HepG2 (cell line): ENCODE data around the gene DSTN. TPM values are rescaled to one million over a fixed set of nuclear protein-coding genes. Genes with fewer than 3 reads are reported as not detected.

Source experiments
- BCL6 ChIP-seq: IDR thresholded peaks from 2 replicates; pipeline ENCODE4 v1.6.1; 2016; ENCODE audit warnings: missing genetic modification reagents, missing compliant biosample characterization
- EP300 ChIP-seq, 3 experiments: sonication (generic) in 1 of 3; formaldehyde crosslinking in 1 of 3; IDR thresholded peaks; 2 replicates each; pipeline versions ENCODE4 v1.5.1 to v1.6.1; 2011 to 2020; ENCODE audit warnings: low read depth in 2 of 3, low read length in 2 of 3, borderline replicate concordance in 1 of 3, improper control_type of control experiment in 1 of 3, mild to moderate bottlenecking in 1 of 3, missing genetic modification reagents in 1 of 3, moderate library complexity in 1 of 3
- ETV5 ChIP-seq: IDR thresholded peaks from 2 replicates; pipeline ENCODE4 v1.6.1; 2018; ENCODE audit warnings: missing biosample characterization, missing genetic modification reagents, inconsistent platforms, borderline replicate concordance
- FOXA3 ChIP-seq: IDR thresholded peaks from 2 replicates; pipeline ENCODE4 v1.6.1; 2016; ENCODE audit warnings: missing genetic modification reagents, missing compliant biosample characterization
- MAFF ChIP-seq: IDR thresholded peaks from 2 replicates; pipeline ENCODE4 v1.6.1; 2011; ENCODE audit warnings: low read depth, low read length, improper control_type of control experiment
- NBN ChIP-seq: fragments of 450-650 bp; conservative IDR thresholded peaks from 2 replicates; pipeline ENCODE4 v1.6.1; 2017
- POLR2G ChIP-seq: fragments of 200-400 bp; formaldehyde crosslinking; IDR thresholded peaks from 2 replicates; pipeline ENCODE4 v1.6.1; 2018; ENCODE audit warnings: mild to moderate bottlenecking, low read depth, low read length, moderate library complexity
- RFXAP ChIP-seq: sonication (generic); formaldehyde crosslinking; IDR thresholded peaks from 2 replicates; pipeline ENCODE4 v1.4.0; 2020; ENCODE audit warnings: missing genetic modification reagents, borderline replicate concordance
- ZBTB10 ChIP-seq: sonication (generic); formaldehyde crosslinking; IDR thresholded peaks from 2 replicates; pipeline ENCODE4 v1.4.0; 2020; ENCODE audit warnings: missing genetic modification reagents, borderline replicate concordance
- ZNF496 ChIP-seq: sonication (generic); formaldehyde crosslinking; IDR thresholded peaks from 2 replicates; pipeline ENCODE4 v1.8.1; 2023; ENCODE audit warnings: mild to moderate bottlenecking, moderate library complexity, missing genetic modification reagents; ENCODE audit not compliant: insufficient replicate concordance
- polyA plus RNA-seq, 8 experiments: library from polyadenylated mRNA; depleted of rRNA in 3 of 8; stranded (reverse) in 7 of 8; unstranded in 1 of 8; fragments of >200 nt; fragmentation: Illumina TruSeq in 4 of 8; extraction: Trizol in 4 of 8; gene quantifications; 2 replicates each; pipeline versions ENCODE4 v1.2.1 to v1.2.3, GENCODE V29; 2011 to 2016; ENCODE audit warnings: low read depth in 4 of 8, missing spikeins in 1 of 8, mixed read lengths in 1 of 8; ENCODE audit not compliant: insufficient read depth in 1 of 8
- total RNA-seq, 5 experiments: library from RNA; depleted of rRNA; stranded (reverse); fragments of >200 nt; fragmentation: Illumina TruSeq; extraction: Trizol; gene quantifications; 2 replicates each; pipeline ENCODE4 v1.2.3, GENCODE V29; 2016; ENCODE audit warnings: low read depth in 1 of 5
- TF ChIP-seq, protein P1 (sequence below): IDR thresholded peaks from 2 replicates; pipeline ENCODE4 v1.6.1; 2016; ENCODE audit warnings: missing compliant biosample characterization, missing genetic modification reagents, borderline replicate concordance
- TF ChIP-seq, protein P2 (sequence below): sonication (generic); formaldehyde crosslinking; IDR thresholded peaks from 2 replicates; pipeline ENCODE4 v1.4.0; 2020; ENCODE audit warnings: missing genetic modification reagents, borderline replicate concordance
- TF ChIP-seq, protein P3 (sequence below): sonication (generic); formaldehyde crosslinking; IDR thresholded peaks from 2 replicates; pipeline ENCODE4 v1.9.0; 2021; ENCODE audit warnings: missing genetic modification reagents, borderline replicate concordance

DSTN gene
- total and polyA plus RNA-seq, 2 of the 13 experiments (the other 11 are each of a cell fraction or from before 2014, with no cell fraction given) = 27.6 to 106 TPM

DNA sequence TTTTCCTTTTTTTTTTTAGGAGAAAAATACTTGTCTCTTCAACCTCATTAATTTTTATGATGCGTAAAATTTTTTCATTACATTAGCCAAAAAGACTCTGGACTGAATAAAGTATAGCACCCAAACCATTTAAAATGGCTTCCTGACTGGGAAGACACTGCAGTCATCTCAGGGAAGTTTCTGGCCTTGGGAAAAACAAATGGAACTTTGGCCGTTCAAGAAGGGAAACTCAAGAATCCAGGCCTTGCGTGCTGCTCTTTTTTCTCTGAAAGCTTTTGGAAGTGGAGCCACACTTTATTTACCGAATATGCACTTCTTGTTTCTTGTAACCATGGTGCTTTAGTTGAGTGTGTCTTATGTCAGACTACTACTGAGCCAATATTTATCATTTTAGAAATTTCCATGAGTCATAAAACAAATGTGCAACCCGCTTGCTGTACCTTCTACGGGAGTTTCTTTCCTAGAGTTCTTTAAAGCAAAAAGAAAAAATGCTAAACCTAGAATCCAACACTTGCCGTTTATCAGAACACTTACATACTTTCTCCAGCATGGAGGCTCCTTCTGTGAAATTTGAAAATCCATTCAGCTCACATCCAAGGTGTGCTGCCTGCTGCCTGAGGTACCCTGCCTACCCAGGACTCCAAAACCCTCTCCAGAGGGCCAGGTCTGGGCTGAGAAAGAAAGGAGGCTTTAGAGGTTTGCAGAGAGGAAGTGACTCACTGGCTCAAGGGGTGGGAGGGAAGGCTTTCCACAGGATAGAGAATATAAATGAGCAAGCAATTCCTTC lies 11.5 kb upstream of the DSTN start (continued):
- TF ChIP-seq ZNF496 (CRISPR knock-in tag) = no peak
- no peak for TF ChIP-seq ZBTB10
- peak in 1 of 2 experiments; percentile 69; a peak in 2 of 4 replicates for TF ChIP-seq EP300 (IDR thresholded peaks at IDR 0.05; ENCODE audit: low read depth in 2 of 2, low read length in 2 of 2)
- no peak for TF ChIP-seq EP300 (CRISPR knock-in tag; IDR thresholded peaks at IDR 0.05; ENCODE audit: borderline replicate concordance)
- TF ChIP-seq, protein P1, sequence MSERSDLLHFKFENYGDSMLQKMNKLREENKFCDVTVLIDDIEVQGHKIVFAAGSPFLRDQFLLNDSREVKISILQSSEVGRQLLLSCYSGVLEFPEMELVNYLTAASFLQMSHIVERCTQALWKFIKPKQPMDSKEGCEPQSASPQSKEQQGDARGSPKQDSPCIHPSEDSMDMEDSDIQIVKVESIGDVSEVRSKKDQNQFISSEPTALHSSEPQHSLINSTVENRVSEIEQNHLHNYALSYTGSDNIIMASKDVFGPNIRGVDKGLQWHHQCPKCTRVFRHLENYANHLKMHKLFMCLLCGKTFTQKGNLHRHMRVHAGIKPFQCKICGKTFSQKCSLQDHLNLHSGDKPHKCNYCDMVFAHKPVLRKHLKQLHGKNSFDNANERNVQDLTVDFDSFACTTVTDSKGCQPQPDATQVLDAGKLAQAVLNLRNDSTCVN = 0 out of 2 replicates have a peak, but pooled peaks have one; percentile 64
- peak; percentile 48 for TF ChIP-seq FOXA3 (CRISPR knock-in tag)
- TF ChIP-seq MAFF = peak; percentile 62
- no peak for TF ChIP-seq NBN
- TF ChIP-seq, protein P2, sequence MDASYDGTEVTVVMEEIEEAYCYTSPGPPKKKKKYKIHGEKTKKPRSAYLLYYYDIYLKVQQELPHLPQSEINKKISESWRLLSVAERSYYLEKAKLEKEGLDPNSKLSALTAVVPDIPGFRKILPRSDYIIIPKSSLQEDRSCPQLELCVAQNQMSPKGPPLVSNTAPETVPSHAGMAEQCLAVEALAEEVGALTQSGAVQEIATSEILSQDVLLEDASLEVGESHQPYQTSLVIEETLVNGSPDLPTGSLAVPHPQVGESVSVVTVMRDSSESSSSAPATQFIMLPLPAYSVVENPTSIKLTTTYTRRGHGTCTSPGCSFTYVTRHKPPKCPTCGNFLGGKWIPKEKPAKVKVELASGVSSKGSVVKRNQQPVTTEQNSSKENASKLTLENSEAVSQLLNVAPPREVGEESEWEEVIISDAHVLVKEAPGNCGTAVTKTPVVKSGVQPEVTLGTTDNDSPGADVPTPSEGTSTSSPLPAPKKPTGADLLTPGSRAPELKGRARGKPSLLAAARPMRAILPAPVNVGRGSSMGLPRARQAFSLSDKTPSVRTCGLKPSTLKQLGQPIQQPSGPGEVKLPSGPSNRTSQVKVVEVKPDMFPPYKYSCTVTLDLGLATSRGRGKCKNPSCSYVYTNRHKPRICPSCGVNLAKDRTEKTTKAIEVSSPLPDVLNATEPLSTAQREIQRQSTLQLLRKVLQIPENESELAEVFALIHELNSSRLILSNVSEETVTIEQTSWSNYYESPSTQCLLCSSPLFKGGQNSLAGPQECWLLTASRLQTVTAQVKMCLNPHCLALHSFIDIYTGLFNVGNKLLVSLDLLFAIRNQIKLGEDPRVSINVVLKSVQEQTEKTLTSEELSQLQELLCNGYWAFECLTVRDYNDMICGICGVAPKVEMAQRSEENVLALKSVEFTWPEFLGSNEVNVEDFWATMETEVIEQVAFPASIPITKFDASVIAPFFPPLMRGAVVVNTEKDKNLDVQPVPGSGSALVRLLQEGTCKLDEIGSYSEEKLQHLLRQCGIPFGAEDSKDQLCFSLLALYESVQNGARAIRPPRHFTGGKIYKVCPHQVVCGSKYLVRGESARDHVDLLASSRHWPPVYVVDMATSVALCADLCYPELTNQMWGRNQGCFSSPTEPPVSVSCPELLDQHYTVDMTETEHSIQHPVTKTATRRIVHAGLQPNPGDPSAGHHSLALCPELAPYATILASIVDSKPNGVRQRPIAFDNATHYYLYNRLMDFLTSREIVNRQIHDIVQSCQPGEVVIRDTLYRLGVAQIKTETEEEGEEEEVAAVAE = 0 out of 2 replicates have a peak, but pooled peaks have one; percentile 35
- TF ChIP-seq ETV5 (CRISPR knock-in tag) = peak; percentile 93
- TF ChIP-seq, protein P3, sequence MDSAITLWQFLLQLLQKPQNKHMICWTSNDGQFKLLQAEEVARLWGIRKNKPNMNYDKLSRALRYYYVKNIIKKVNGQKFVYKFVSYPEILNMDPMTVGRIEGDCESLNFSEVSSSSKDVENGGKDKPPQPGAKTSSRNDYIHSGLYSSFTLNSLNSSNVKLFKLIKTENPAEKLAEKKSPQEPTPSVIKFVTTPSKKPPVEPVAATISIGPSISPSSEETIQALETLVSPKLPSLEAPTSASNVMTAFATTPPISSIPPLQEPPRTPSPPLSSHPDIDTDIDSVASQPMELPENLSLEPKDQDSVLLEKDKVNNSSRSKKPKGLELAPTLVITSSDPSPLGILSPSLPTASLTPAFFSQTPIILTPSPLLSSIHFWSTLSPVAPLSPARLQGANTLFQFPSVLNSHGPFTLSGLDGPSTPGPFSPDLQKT (CRISPR knock-in tag) = no peak
- peak; percentile 70 for TF ChIP-seq POLR2G
- TF ChIP-seq BCL6 (CRISPR knock-in tag) = 0 out of 2 replicates have a peak, but pooled peaks have one; percentile 37
- TF ChIP-seq RFXAP (CRISPR knock-in tag) = no peak
